Adrenal gland (tissue), 12 donors: ENCODE measurements around the gene DOCK1. TPM values are rescaled to one million over a fixed set of nuclear protein-coding genes. Genes with fewer than 3 reads are reported as not detected.

Experiments
- DNase-seq, 7 donors: peaks; one replicate each; pipeline ENCODE4 v3.0.0-alpha.2; 2019 to 2020
- H3K27ac ChIP-seq, 5 donors: fragments of 200-600 bp; sonication (generic) in 4 of 5; 1 replicate in 3 of 5; 2 replicates in 2 of 5; pipeline versions ENCODE4 v1.5.1 to v1.8.0; 2016 to 2020; ENCODE audit warnings: mild to moderate bottlenecking in 1 of 5
- H3K27me3 ChIP-seq: fragments of 200-600 bp; 2 replicates; pipeline ENCODE4 v1.8.0; 2021
- H3K36me3 ChIP-seq, 2 donors: fragments of 200-600 bp; replicated peaks in 1 of 2; 1 replicate in 1 of 2; 2 replicates in 1 of 2; pipeline versions ENCODE4 v1.5.1 to v1.8.0; 2018 to 2022
- H3K4me1 ChIP-seq, 2 donors: fragments of 200-600 bp; replicated peaks in 1 of 2; 1 replicate in 1 of 2; 2 replicates in 1 of 2; pipeline versions ENCODE4 v1.5.1 to v1.8.0; 2018 to 2021
- H3K4me3 ChIP-seq, 4 donors: fragments of 200-600 bp; sonication (generic) in 3 of 4; one replicate each; pipeline ENCODE4 v1.5.1; 2016 to 2018
- H3K9me3 ChIP-seq, 3 donors: fragments of 200-600 bp; sonication (generic) in 1 of 3; replicated peaks in 1 of 3; 1 replicate in 2 of 3; 2 replicates in 1 of 3; pipeline versions ENCODE4 v1.5.1 to v1.8.0; 2016 to 2021
- CTCF ChIP-seq, 6 experiments: fragments of 450-650 bp in 4 of 6; fragments of 200-600 bp in 2 of 6; sonication (generic) in 1 of 6; IDR thresholded peaks; 1 replicate in 5 of 6; 2 replicates in 1 of 6; pipeline versions ENCODE4 v1.5.1 to v1.8.0; 2016 to 2021; ENCODE audit warnings: antibody characterized with exemption in 6 of 6, mild to moderate bottlenecking in 2 of 6, moderate library complexity in 1 of 6
- POLR2A ChIP-seq, 2 donors: fragments of 450-650 bp; IDR thresholded peaks; one replicate each; pipeline ENCODE4 v1.6.1; 2017; ENCODE audit warnings: antibody characterized with exemption in 2 of 2, mild to moderate bottlenecking in 2 of 2, moderate library complexity in 1 of 2
- WGBS, 4 donors: extraction: QIAGEN DNeasy Blood & Tissue Kit in 2 of 4; methylation state at CpG; one replicate each; pipeline versions ENCODE4 v1.1.5 to v1.1.7; 2013 to 2017; 5-methylcytosine and 5-hydroxymethylcytosine counted together
- intact Hi-C, 2 donors: fragments of 100-400 bp; cut with DNase I; formaldehyde crosslinking; loops; one replicate each; pipeline versions ENCODE4 v1.14.1 to v1.15.0; 2022 to 2023
- polyA plus RNA-seq, 3 donors: library from polyadenylated mRNA; stranded (reverse); fragments of 200-250 nt in 2 of 3; fragments of 350-450 nt in 1 of 3; fragmentation: Illumina TruSeq in 1 of 3; extraction: RNeasy Lipid Tissue Mini Kit (QIAGEN cat#74804) in 1 of 3; gene quantifications; one replicate each; pipeline ENCODE4 v1.2.3, GENCODE V29; 2013 to 2014
- total RNA-seq, 9 donors: library from RNA; depleted of rRNA in 4 of 9; stranded (reverse); fragments of >200 nt in 4 of 9; fragments of 120-200 nt in 1 of 9; fragmentation: NEBNext Ultra II Directional in 1 of 9; extraction: Animal tissue kit (Norgen Biotek cat#: 25700) in 1 of 9; gene quantifications; one replicate each; pipeline versions ENCODE4 v1.1.0 to v1.2.4, GENCODE V29; 2013 to 2023
- donor health status: healthy with polysubstance abuse.
- donor health status: Bipolar disorder and iron deficiency.
- donor health status: DM: yes; HTN: yes; CAD: no.
- donor health status: DM: no; HTN: no; CAD: no.
- donor health status: DM: no; HTN: no; CAD: no.
- donor health status: DM: yes; HTN: yes; CAD: no.

DOCK1 gene
- total and polyA plus RNA-seq, 12 donors, result 8.1 to 30.4 (median 21.6) TPM

DNA sequence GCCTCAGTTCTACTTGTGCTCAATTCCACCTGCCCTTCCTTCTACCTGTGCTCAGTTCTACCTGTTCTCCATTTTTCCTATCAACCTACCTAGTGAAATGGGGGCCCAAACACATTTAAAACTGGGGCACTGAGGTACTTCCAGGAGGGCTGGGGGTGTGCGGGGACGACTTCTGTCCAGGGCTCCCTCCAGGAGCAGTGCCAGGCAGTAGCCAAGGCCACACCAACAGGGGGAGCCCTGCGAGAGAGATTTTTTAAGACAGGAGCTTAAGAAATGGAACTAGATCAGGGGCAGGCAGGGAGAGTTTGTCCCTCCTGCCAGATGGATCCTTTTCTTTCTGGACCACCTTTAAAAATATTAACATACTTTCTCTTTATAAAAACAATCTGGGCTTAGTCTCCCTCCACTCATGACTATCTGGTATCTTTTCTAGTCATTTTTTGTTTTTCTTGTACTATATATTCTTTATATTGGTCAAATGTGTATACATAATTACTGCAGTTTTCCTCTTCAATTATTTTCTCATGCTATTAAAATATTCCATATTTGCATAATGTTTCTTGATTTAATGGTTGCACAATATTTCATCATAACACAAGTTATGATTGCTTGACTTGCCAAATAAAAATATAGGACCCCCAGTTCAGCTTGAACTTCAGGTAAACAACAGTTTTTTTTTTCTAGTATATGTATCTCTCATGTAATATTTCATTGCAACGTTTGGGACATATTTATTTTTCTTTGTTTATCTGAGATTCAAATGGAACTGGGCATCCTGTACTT lies 338.5 kb downstream of the DOCK1 start:
- Histone ChIP-seq H3K4me3 (no peak overlapping the region), H3K36me3 (peaks cover 0 to 4% of the 10 kb centered on the region in 2 donors), H3K27me3 (no peaks in the 10 kb centered on the region), H3K9me3 (no peaks in the 10 kb centered on the region), H3K4me1 (no peaks in the 10 kb centered on the region), H3K27ac (no peak overlapping the region)
- 39 to 40% (median 39%) methylated on average over 4 of the region's 4 CpGs for WGBS, 4 donors
- TF ChIP-seq CTCF (IDR thresholded peaks at IDR 0.05), result peak in 5 of 6 experiments; percentile 22 to 42 (median 29)
- TF ChIP-seq POLR2A (IDR thresholded peaks at IDR 0.05), result no peak
- DNase-seq, result peak in 6 of 7 donors; percentile 20 to 57 (median 32)
- intact Hi-C loops, result no loop called here

GRCh38 chr10:127245456-127245855 lies 340.2 kb downstream of the DOCK1 start:
- TF ChIP-seq CTCF (IDR thresholded peaks at IDR 0.05) (no peak), POLR2A (IDR thresholded peaks at IDR 0.05) (no peak)
- no peak for DNase-seq
- no peak overlapping the region for H3K27ac ChIP-seq
- no peak overlapping the region for H3K4me3 ChIP-seq
- no peaks in the 10 kb centered on the region for H3K4me1 ChIP-seq
- no peaks in the 10 kb centered on the region for H3K9me3 ChIP-seq
- 86 to 96% (median 90%) methylated on average over 10 of the region's 10 CpGs for WGBS, 4 donors
- H3K27me3 ChIP-seq, result no peaks in the 10 kb centered on the region
- H3K36me3 ChIP-seq, result peaks cover 0 to 5% of the 10 kb centered on the region in 2 donors
- intact Hi-C loops, result no loop called here

GRCh38 chr10:127250031-127250430 lies 344.8 kb downstream of the DOCK1 start:
- no peaks in the 10 kb centered on the region for H3K4me1 ChIP-seq
- TF ChIP-seq POLR2A (IDR thresholded peaks at IDR 0.05) (no peak), CTCF (IDR thresholded peaks at IDR 0.05) (no peak)
- H3K27me3 ChIP-seq, result no peaks in the 10 kb centered on the region
- H3K36me3 ChIP-seq, result peaks cover 0 to 5% of the 10 kb centered on the region in 2 donors
- H3K9me3 ChIP-seq, result no peaks in the 10 kb centered on the region
- intact Hi-C loops, result no loop called here
- 83 to 90% (median 87%) methylated on average over 5 of the region's 5 CpGs for WGBS, 4 donors
- no peak for DNase-seq
- H3K4me3 ChIP-seq, result no peak overlapping the region
- no peak overlapping the region for H3K27ac ChIP-seq

DNA sequence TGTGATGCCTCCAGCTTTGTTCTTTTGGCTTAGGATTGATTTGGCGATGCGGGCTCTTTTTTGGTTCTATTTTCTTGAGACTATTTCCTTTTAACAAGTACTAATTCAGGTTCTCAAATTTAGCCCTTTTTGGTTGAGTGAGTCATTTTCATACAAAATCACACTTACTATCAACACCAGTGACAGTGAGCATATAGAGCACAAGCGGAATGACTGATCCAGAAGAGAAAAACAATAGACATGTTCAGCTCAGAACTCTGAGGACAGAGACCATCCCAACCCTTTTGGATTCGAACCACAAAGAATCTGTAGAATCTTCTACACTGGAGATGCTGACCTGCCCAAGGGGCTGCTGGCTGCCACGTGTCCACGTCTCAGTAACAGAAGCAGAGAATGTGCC lies 347.6 kb downstream of the DOCK1 start:
- no peak for TF ChIP-seq CTCF (IDR thresholded peaks at IDR 0.05)
- TF ChIP-seq POLR2A (IDR thresholded peaks at IDR 0.05), result no peak
- Histone ChIP-seq H3K27me3 (no peaks in the 10 kb centered on the region), H3K4me1 (no peaks in the 10 kb centered on the region), H3K9me3 (no peaks in the 10 kb centered on the region), H3K27ac (no peak overlapping the region), H3K36me3 (peaks cover 0 to 5% of the 10 kb centered on the region in 2 donors), H3K4me3 (no peak overlapping the region)
- no peak for DNase-seq
- intact Hi-C loops, result no loop called here
- WGBS, 4 donors, result 88 to 97% (median 95%) methylated on average over 6 of the region's 6 CpGs
